Stimulated activated naive B cell treated with anti-CD40 and anti-IgM and Interleukin-4, amounts not matched to agents 10 μg/mL and 1 μg/mL and 100 μg/mL, for 72 hours (primary cell): Measurements from ENCODE around the gene ADGRL4.

ENCODE experiments used
- ATAC-seq, 2 donors: fragments of 150-1000 bp; cut with Tn5 transposase; replicated peaks; 2 replicates each; pipeline ENCODE4 v1.10.0; 2021; ENCODE audit warnings: moderate library complexity in 1 of 2
- DNase-seq: peaks from one replicate; pipeline ENCODE4 v3.0.0; 2021
- H3K27ac Mint-ChIP-seq: one replicate; pipeline ENCODE4 v1.8.0; 2022; ENCODE audit warnings: mild to moderate bottlenecking, mixed read lengths
- H3K27me3 Mint-ChIP-seq, 2 donors: one replicate each; pipeline ENCODE4 v1.8.0; 2022; ENCODE audit warnings: mixed read lengths in 2 of 2
- H3K36me3 Mint-ChIP-seq, 2 donors: one replicate each; pipeline ENCODE4 v1.8.0; 2022; ENCODE audit warnings: mixed read lengths in 2 of 2, mild to moderate bottlenecking in 1 of 2
- H3K4me1 Mint-ChIP-seq, 2 donors: one replicate each; pipeline ENCODE4 v1.8.0; 2022; ENCODE audit warnings: mixed read lengths in 2 of 2, mild to moderate bottlenecking in 1 of 2
- H3K4me3 Mint-ChIP-seq, 2 donors: one replicate each; pipeline ENCODE4 v1.8.0; 2022; ENCODE audit warnings: mild to moderate bottlenecking in 2 of 2, mixed read lengths in 2 of 2, moderate library complexity in 1 of 2
- H3K9me3 Mint-ChIP-seq, 2 donors: one replicate each; pipeline ENCODE4 v1.8.0; 2022; ENCODE audit warnings: mixed read lengths in 2 of 2, mild to moderate bottlenecking in 1 of 2

Gene ADGRL4

DNA sequence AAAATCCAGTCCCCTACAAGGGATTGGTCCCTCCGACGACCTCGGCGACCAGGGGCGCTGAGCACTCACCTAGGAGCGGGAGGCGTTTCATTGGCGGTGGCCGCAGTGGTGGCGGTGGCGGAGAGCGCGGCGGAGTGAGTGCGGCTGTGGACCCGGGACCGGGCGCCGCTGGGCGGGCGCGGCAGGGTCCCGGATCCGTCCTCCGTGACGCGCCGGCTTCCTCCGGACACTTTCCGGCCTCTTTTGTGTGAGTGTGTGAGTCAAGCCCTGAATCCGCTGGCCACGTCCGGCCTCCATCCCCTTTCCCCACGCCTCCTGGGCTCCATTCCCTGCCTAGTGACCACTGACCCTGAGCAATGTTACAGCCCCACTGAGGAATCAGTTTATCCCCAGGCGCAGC is at the start of gene ADGRL4:
Gene ADGRL4 (minus strand): TSS at position 167 of the 400 bp plus-strand sequence. CDS start 76 bp downstream, at position 91.
- no peaks in the 10 kb centered on the region for H3K4me1 Mint-ChIP-seq
- no peak within 1 kb of the TSS for H3K4me3 Mint-ChIP-seq
- no peak for DNase-seq
- H3K36me3 Mint-ChIP-seq = no peaks in the 10 kb centered on the region
- no peak within 1 kb of the TSS for H3K27ac Mint-ChIP-seq
- no peaks in the 10 kb centered on the region for H3K27me3 Mint-ChIP-seq
- H3K9me3 Mint-ChIP-seq = peaks cover 2 to 4% of the 10 kb centered on the region in 2 donors
- no peak for ATAC-seq

DNA sequence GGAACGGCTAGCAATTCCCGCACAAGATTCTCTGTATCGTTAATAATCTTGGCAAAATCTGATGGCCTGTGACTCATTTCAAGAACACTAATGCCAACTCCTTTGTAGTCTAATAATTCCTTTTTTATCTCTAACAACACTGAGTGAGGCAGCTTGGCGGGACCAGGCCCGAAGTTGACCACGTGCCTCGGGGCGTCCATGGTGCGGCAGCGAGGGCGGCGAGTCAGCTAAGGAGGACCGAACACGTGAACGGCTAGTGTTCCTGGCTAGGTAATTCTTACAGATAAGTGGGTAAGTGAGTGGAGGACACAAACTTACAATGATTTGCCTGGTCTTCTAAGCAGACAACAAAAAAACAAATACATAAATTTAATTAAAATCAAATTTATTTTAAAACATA is 49.3 kb upstream of the ADGRL4 start:
- DNase-seq (no peak), ATAC-seq (no peak)
- no peaks in the 10 kb centered on the region for H3K36me3 Mint-ChIP-seq
- H3K4me3 Mint-ChIP-seq = no peak overlapping the region
- peaks cover 2 to 10% of the 10 kb centered on the region in 2 donors for H3K4me1 Mint-ChIP-seq
- H3K9me3 Mint-ChIP-seq = peaks cover 11 to 14% of the 10 kb centered on the region in 2 donors
- H3K27ac Mint-ChIP-seq = no peak overlapping the region
- H3K27me3 Mint-ChIP-seq = no peaks in the 10 kb centered on the region

DNA sequence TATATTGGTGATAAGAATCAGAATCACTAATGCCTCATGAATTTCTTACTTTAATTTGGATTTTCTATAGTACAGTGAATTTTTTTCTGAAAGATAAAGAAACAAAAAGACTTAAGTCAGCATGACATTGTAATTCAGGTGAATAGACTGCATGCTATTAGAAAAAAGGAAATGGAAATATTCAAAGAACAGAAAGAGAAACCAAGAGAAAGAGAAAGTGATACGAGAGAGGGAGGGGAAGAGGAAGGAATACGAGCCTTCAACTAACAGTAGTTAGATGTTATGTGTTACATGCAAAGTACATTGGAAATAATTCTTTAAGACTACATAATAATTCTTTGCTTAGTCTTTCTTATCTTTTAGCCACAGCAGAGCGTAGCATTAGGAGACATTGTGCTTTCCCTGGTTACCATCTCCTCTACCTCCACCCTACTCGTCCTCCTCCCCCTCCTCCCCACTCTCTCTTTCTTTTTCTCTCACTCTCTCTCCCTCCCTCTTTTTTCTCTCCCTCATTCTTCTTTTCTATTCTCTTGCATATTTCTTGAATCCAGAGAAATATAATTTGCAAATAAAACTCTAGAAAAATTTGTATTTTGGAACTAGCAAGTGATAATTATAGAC is 46.4 kb upstream of the ADGRL4 start:
- Mint-ChIP-seq H3K4me1 (peaks cover 2 to 10% of the 10 kb centered on the region in 2 donors), H3K27ac (peak overlapping the region; percentile 20)

DNA sequence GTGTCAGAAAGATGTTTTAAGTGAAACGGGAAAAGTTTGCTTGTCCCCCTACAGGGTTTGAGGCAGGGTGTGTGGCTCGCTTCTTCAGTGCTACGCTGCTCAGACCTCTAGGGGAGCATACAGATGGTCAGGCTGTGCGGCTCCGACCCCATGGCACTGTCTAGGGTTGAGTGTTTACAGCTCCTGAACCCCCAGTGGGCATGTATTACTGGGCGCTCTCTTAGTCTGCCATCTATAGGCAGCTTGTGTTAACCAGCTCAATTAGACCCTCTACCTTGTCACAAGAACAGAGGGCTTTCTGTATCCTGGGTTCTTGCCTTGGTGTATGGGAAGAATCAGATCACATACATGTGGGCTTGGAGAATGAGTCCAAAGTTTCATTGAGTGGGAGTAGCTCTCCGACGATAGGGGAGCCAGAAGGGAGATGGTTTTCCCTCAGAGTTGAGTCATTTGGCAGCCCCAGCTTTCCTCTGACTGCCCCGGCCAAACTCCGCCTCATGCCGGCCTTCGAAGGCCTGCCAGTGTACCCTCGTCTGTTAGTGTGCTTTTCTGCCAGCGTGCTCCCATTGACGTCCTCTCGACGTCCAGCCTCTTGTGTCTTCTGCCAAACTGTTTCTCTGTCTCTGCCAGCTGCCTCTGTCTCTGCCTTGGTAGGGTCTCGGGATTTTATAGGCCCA is 38.6 kb upstream of the ADGRL4 start:
- no peak overlapping the region for H3K4me3 Mint-ChIP-seq
- ATAC-seq (no peak), DNase-seq (no peak)
- H3K27ac Mint-ChIP-seq = no peak overlapping the region
- peaks cover 0 to 3% of the 10 kb centered on the region in 2 donors for H3K9me3 Mint-ChIP-seq
- H3K27me3 Mint-ChIP-seq = no peaks in the 10 kb centered on the region
- H3K36me3 Mint-ChIP-seq = no peaks in the 10 kb centered on the region
- peaks cover 3 to 11% of the 10 kb centered on the region in 2 donors for H3K4me1 Mint-ChIP-seq

More for the DNA sequence above, 46.4 kb upstream of the ADGRL4 start:
- peaks cover 6 to 9% of the 10 kb centered on the region in 2 donors for H3K9me3 Mint-ChIP-seq
- no peaks in the 10 kb centered on the region for H3K36me3 Mint-ChIP-seq
- H3K4me3 Mint-ChIP-seq = peak overlapping the region; percentile 72 to 76
- peak; percentile 69 to 87 for ATAC-seq
- H3K27me3 Mint-ChIP-seq = no peaks in the 10 kb centered on the region
- no peak for DNase-seq

DNA sequence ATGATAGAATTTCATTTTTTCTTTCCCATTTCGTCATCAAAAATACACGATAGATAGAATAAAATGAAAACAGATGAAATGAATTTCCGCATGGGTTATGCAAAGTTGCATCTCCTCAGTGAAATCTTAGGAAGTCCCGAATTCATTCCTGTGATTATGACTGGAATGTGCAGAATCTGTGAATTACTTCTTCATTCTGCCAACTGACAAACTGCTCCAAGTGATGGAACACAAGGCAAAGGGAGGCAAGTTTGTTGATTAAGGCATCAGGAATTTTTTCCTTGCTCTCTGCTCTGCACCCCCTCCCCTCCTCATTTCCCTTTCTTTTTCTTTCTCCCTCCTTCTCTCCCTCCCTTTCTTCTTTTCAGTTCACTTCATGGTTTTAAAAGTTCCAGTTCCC is 37.0 kb upstream of the ADGRL4 start:
- Mint-ChIP-seq H3K27me3 (no peaks in the 10 kb centered on the region), H3K9me3 (peaks cover 0 to 3% of the 10 kb centered on the region in 2 donors), H3K4me3 (no peak overlapping the region), H3K27ac (no peak overlapping the region), H3K4me1 (peaks cover 3 to 11% of the 10 kb centered on the region in 2 donors), H3K36me3 (no peaks in the 10 kb centered on the region)
- no peak for DNase-seq
- no peak for ATAC-seq

DNA sequence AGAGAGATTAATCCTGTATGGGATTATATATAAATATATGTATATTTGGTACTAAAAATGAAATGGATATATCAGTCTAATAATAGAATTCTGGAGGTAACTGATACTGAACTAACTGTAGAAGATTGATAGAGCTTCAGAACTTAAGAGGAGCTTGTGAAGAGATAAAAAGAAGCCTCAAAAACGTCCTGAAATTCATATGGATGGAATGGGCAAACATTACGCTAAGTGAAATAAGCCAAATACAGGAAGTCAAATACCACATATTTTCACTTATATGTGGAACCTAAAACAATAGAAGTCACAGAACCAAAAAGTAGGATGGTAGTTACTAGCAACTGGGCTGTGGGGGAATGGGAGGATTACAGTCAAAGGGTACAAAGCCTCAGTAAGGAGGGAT is 36.0 kb upstream of the ADGRL4 start:
- peaks cover 3 to 11% of the 10 kb centered on the region in 2 donors for H3K4me1 Mint-ChIP-seq

DNA sequence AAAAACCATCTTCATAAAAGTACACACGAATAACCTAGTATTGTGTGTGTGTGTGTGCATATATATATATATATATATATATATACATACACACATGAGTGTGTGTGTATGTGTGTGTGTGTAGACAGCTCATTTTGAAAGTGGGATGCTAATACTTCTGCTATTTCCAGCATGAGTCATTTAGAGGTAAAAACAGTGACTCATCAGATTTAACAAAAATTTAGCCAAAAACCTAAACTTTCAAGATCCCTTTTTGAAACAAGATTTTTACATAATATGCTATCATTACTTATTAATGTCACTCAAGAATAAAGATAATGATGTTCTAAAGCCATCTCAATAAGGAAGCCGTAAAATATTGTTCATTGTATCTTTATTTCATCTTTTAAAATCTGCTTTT is 35.6 kb upstream of the ADGRL4 start:
- H3K27ac Mint-ChIP-seq = no peak overlapping the region
- DNase-seq = no peak
- peak in 1 of 2 donors; percentile 55 for ATAC-seq
- no peaks in the 10 kb centered on the region for H3K27me3 Mint-ChIP-seq
- peaks cover 0 to 1% of the 10 kb centered on the region in 2 donors for H3K36me3 Mint-ChIP-seq
- H3K4me1 Mint-ChIP-seq = peaks cover 3 to 11% of the 10 kb centered on the region in 2 donors
- no peak overlapping the region for H3K4me3 Mint-ChIP-seq
- peaks cover 10 to 13% of the 10 kb centered on the region in 2 donors for H3K9me3 Mint-ChIP-seq

More for the DNA sequence above, 36.0 kb upstream of the ADGRL4 start:
- H3K9me3 Mint-ChIP-seq = peaks cover 6 to 8% of the 10 kb centered on the region in 2 donors
- H3K36me3 Mint-ChIP-seq = no peaks in the 10 kb centered on the region
- no peaks in the 10 kb centered on the region for H3K27me3 Mint-ChIP-seq
- DNase-seq (no peak), ATAC-seq (no peak)
- H3K27ac Mint-ChIP-seq = no peak overlapping the region
- no peak overlapping the region for H3K4me3 Mint-ChIP-seq

DNA sequence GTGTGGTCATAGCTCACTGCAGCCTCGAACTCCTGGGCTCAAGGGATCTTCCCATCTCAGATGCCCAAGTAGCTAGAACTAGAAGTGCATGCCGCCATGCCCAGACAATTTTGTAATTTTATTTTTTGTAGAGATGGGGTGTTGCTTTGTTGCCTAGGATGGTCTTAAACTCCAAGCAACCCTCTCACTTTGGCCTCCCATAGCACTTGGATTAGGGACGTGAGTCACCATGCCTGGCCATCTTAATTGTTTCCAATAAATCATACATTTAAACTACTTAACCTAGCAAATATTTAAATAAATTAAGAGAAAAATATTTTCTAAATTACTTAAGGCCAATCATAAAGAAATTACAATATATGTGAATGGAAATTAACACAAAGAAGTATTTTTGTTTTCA is 35.1 kb upstream of the ADGRL4 start:
- H3K27me3 Mint-ChIP-seq = no peaks in the 10 kb centered on the region

DNA sequence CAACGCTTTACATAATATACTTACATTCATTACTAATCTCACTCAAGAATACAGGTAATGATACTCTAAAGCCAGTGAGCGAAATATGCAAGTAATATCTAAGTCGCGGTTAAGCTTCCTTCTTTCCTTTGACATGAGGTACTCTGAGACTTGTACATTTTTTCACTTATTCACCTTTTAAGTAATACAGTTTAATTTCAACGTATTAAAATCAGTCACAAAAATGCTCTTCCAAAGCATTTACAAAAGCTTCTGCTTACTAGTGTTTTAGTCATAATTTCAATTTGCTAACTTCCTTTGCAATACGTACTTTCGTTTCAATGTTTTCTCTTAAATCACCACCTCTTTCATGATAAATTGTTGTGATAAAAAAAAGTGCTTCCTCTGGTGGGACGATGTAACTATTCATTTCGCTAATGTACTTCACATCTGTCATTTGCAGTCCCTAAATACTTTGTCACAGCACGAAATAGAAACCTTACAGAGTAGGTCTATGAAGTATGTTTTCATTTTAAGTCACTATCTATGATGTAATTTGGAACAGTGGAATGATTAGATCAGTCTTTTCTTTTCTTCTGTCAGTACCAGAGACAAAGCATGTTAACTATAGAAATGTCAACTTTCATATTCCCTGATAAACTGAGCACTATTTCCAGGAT is 34.0 kb upstream of the ADGRL4 start:
- Mint-ChIP-seq H3K27ac (no peak overlapping the region), H3K36me3 (peaks cover 0 to 1% of the 10 kb centered on the region in 2 donors), H3K27me3 (no peaks in the 10 kb centered on the region), H3K4me1 (peaks cover 3 to 11% of the 10 kb centered on the region in 2 donors), H3K9me3 (peaks cover 12 to 19% of the 10 kb centered on the region in 2 donors), H3K4me3 (peak overlapping the region; percentile 48 to 64)
- no peak for DNase-seq
- no peak for ATAC-seq

More for the DNA sequence above, 35.1 kb upstream of the ADGRL4 start:
- peaks cover 3 to 11% of the 10 kb centered on the region in 2 donors for H3K4me1 Mint-ChIP-seq
- DNase-seq (no peak), ATAC-seq (no peak)
- H3K4me3 Mint-ChIP-seq = no peak overlapping the region
- peaks cover 0 to 1% of the 10 kb centered on the region in 2 donors for H3K36me3 Mint-ChIP-seq
- no peak overlapping the region for H3K27ac Mint-ChIP-seq
- peaks cover 10 to 14% of the 10 kb centered on the region in 2 donors for H3K9me3 Mint-ChIP-seq

DNA sequence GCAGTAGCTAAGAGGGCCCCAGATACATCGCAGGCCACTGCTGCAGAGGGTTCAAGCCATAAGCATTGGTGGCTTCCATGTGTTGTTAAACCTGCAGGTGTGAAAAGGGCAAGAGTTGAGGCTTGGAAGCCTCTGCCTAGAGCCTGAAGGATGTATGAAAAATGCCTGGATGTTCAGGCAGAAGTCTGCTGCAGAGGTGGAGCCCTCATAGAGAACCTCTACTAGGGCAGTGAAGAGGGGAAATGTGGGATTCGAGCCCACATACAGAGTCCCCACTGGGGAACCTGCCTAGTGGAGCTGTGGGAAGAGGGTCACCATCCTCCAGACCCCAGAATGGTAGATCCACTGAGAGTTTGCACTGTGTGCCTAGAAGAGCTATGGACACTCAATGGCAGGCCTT is 30.6 kb upstream of the ADGRL4 start:
- no peak overlapping the region for H3K27ac Mint-ChIP-seq
- DNase-seq (no peak), ATAC-seq (no peak)
- H3K36me3 Mint-ChIP-seq = peaks cover 0 to 1% of the 10 kb centered on the region in 2 donors
- H3K4me3 Mint-ChIP-seq = no peak overlapping the region
- H3K4me1 Mint-ChIP-seq = peaks cover 2 to 6% of the 10 kb centered on the region in 2 donors
- peaks cover 9 to 19% of the 10 kb centered on the region in 2 donors for H3K9me3 Mint-ChIP-seq
- H3K27me3 Mint-ChIP-seq = no peaks in the 10 kb centered on the region

DNA sequence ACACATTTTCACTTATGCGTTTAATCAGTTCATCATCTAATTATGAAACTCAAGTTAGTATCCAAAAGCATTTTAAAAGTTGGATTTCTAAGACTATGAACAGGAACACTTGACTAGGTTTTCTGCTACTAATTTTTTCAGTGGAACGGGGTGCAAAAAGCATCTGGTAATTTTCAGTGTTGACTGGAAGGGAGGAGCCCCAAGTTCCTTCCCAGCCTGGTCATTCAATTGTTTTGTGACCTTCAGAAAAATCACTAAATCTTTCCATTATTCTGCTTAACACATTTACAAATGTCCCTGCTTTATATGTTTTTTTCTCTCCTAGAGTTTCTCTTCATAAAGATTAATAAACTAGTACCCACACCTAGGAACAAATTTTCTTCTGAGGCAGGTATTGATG is 6.0 kb upstream of the ADGRL4 start:
- Mint-ChIP-seq H3K4me3 (no peak overlapping the region), H3K27ac (no peak overlapping the region), H3K27me3 (no peaks in the 10 kb centered on the region), H3K36me3 (no peaks in the 10 kb centered on the region), H3K4me1 (no peaks in the 10 kb centered on the region), H3K9me3 (peaks cover 4% of the 10 kb centered on the region in 2 donors)
- DNase-seq = no peak
- no peak for ATAC-seq

DNA sequence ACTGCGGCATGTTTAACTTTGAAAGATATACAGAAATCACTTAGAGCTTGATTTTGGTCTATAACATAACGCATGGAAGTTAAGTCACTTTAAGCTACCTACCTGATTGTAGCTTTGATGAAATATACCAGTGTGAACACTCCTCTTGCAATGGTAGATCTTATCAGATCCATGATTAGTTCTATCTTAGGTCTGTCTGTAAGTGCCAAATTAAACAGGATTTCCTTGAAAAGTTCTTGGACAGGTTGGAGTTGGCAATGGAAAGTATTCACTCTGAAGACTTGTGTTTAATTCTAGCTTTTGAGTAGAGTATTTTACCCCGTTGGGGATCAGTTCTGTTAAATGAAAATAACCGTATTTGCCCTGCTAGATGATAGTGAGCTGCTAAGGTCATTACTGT is 4.1 kb upstream of the ADGRL4 start:
- Mint-ChIP-seq H3K4me3 (no peak overlapping the region), H3K36me3 (no peaks in the 10 kb centered on the region), H3K27ac (no peak overlapping the region), H3K9me3 (peaks cover 4% of the 10 kb centered on the region in 2 donors), H3K4me1 (no peaks in the 10 kb centered on the region), H3K27me3 (no peaks in the 10 kb centered on the region)
- DNase-seq (no peak), ATAC-seq (no peak)

DNA sequence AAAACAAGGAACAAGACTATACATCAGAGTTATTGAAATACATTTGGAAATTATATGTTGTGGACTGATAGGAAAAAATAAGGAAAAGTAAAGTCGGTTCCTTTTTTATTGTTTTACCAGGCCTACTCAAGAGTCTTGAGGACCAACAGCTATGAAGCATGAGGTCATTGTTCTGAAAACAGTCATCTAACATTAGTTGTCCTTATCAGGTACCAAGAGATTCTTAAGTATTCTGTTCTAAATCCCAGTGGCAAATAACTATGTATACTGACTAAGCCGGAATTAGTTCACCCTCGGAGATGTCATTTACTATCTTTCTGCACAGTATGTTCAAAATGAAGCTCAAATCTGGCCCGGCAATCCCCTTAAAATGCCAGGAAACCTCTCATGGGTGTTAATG is 585 bp downstream of the ADGRL4 start:
- Mint-ChIP-seq H3K27ac (no peak overlapping the region), H3K4me1 (no peaks in the 10 kb centered on the region), H3K36me3 (no peaks in the 10 kb centered on the region), H3K27me3 (no peaks in the 10 kb centered on the region), H3K4me3 (no peak overlapping the region), H3K9me3 (peaks cover 2 to 4% of the 10 kb centered on the region in 2 donors)
- ATAC-seq = no peak
- no peak for DNase-seq

DNA sequence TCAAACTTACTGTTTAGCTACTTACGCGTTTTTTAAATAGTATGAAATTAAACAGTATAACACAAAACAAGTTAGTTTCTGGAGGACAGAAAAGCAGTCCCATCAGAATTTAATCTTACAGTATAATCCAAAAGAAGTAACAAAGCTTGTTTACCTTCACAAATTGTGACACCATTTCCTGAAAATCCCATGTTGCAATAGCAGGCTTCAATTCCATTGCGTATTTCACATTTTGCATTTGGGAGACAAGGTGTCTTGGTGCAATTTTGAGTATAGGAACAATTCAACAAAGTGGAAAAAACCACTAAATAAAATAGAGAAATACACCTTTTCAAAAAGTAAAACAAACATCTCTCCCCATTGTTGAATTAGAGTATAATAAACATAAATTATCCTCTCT is 1.6 kb downstream of the ADGRL4 start:
- no peak overlapping the region for H3K27ac Mint-ChIP-seq
- no peaks in the 10 kb centered on the region for H3K27me3 Mint-ChIP-seq
- no peak for ATAC-seq
- no peaks in the 10 kb centered on the region for H3K36me3 Mint-ChIP-seq
- no peak overlapping the region for H3K4me3 Mint-ChIP-seq
- H3K9me3 Mint-ChIP-seq = peaks cover 2 to 4% of the 10 kb centered on the region in 2 donors
- DNase-seq = no peak
- H3K4me1 Mint-ChIP-seq = no peaks in the 10 kb centered on the region
